Loucy (cell line): ENCODE measurements around the gene ADAMTS6.

Experiments
- H2AFZ ChIP-seq: fragments of 200-600 bp; sonication (generic); 2 replicates; pipeline ENCODE4 v1.6.0; 2016; ENCODE audit warnings: antibody characterized with exemption, mild to moderate bottlenecking, low read length, moderate library complexity
- H3F3A ChIP-seq: fragments of 200-600 bp; 2 replicates; pipeline ENCODE4 v1.6.0; 2016; ENCODE audit warnings: antibody characterized with exemption, low read depth, mild to moderate bottlenecking
- H3K27me3 ChIP-seq: fragments of 200-600 bp; sonication (generic); 2 replicates; pipeline ENCODE4 v1.6.1; 2014; ENCODE audit warnings: low read length, mild to moderate bottlenecking; ENCODE audit not compliant: insufficient read depth, poor library complexity, severe bottlenecking
- H3K36me3 ChIP-seq: fragments of 200-600 bp; sonication (generic); 2 replicates; pipeline ENCODE4 v1.6.1; 2016; ENCODE audit warnings: low read length; ENCODE audit not compliant: insufficient read depth
- H3K4me1 ChIP-seq: fragments of 200-600 bp; sonication (generic); 2 replicates; pipeline ENCODE4 v1.5.1; 2014; ENCODE audit warnings: low read length, mild to moderate bottlenecking; ENCODE audit not compliant: insufficient read depth, poor library complexity, severe bottlenecking
- H3K4me2 ChIP-seq: fragments of 200-600 bp; sonication (generic); 2 replicates; pipeline ENCODE4 v1.6.0; 2014; ENCODE audit warnings: antibody characterized with exemption, low read length, low read depth, mild to moderate bottlenecking; ENCODE audit not compliant: poor library complexity, severe bottlenecking
- H3K4me3 ChIP-seq: fragments of 200-600 bp; sonication (generic); 2 replicates; pipeline ENCODE4 v1.5.1; 2014; ENCODE audit warnings: low read length, mild to moderate bottlenecking, mixed read lengths; ENCODE audit not compliant: poor library complexity, severe bottlenecking
- H3K79me2 ChIP-seq: fragments of 200-600 bp; sonication (generic); 2 replicates; pipeline ENCODE4 v1.6.1; 2014; ENCODE audit warnings: low read length; ENCODE audit not compliant: insufficient read depth
- H3K9ac ChIP-seq: fragments of 200-600 bp; sonication (generic); 2 replicates; pipeline ENCODE4 v1.6.0; 2014; ENCODE audit warnings: mild to moderate bottlenecking, low read depth, low read length, moderate library complexity; ENCODE audit not compliant: poor library complexity, severe bottlenecking
- H3K9me2 ChIP-seq: fragments of 200-600 bp; sonication (generic); replicated peaks from 2 replicates; pipeline ENCODE4 v1.6.1; 2016; ENCODE audit warnings: low read depth, low read length, mixed read lengths
- H3K9me3 ChIP-seq: fragments of 200-600 bp; sonication (generic); 2 replicates; pipeline ENCODE4 v1.6.1; 2014; ENCODE audit warnings: mild to moderate bottlenecking, antibody characterized with exemption, low read length, low read depth; ENCODE audit not compliant: insufficient read depth
- H4K20me1 ChIP-seq: fragments of 200-600 bp; sonication (generic); 2 replicates; pipeline ENCODE4 v1.6.0; 2014; ENCODE audit warnings: antibody characterized with exemption, low read length, mild to moderate bottlenecking; ENCODE audit not compliant: insufficient read depth, poor library complexity, severe bottlenecking
- CTCF ChIP-seq: fragments of 200-600 bp; sonication (generic); conservative IDR thresholded peaks from 2 replicates; pipeline ENCODE4 v1.5.1; 2014; ENCODE audit warnings: mild to moderate bottlenecking, antibody characterized with exemption, low read length
- EZH2phosphoT487 ChIP-seq: fragments of 200-600 bp; IDR thresholded peaks from 2 replicates; pipeline ENCODE4 v1.6.1; 2018; ENCODE audit warnings: antibody characterized with exemption, mild to moderate bottlenecking, moderate library complexity, borderline replicate concordance

The ADAMTS6 gene

GRCh38 chr5:65423623-65424022 is 58.1 kb downstream of the ADAMTS6 start:
- Histone ChIP-seq H3K9me2 (no peaks in the 10 kb centered on the region), H3K36me3 (no peaks in the 10 kb centered on the region), H3K9me3 (no peaks in the 10 kb centered on the region), H3K4me1 (no peaks in the 10 kb centered on the region), H3K4me2 (no peak overlapping the region), H3K4me3 (no peak overlapping the region), H4K20me1 (no peaks in the 10 kb centered on the region), H3K27me3 (no peaks in the 10 kb centered on the region), H3F3A (no peaks in the 10 kb centered on the region), H3K79me2 (no peaks in the 10 kb centered on the region), H3K9ac (no peak overlapping the region), H2AFZ (no peak overlapping the region)
- no peak for TF ChIP-seq CTCF
- no peak for TF ChIP-seq EZH2phosphoT487

GRCh38 chr5:65418661-65419060 is 63.1 kb downstream of the ADAMTS6 start:
- Histone ChIP-seq H3K9me2 (no peaks in the 10 kb centered on the region), H3K4me3 (no peak overlapping the region), H3K36me3 (no peaks in the 10 kb centered on the region), H3F3A (no peaks in the 10 kb centered on the region), H3K9me3 (no peaks in the 10 kb centered on the region), H3K27me3 (no peaks in the 10 kb centered on the region), H4K20me1 (no peaks in the 10 kb centered on the region), H3K79me2 (no peaks in the 10 kb centered on the region), H3K4me2 (no peak overlapping the region), H3K4me1 (no peaks in the 10 kb centered on the region), H2AFZ (no peak overlapping the region), H3K9ac (no peak overlapping the region)
- TF ChIP-seq EZH2phosphoT487 (no peak), CTCF (no peak)

- no peaks in the 10 kb centered on the region for H3F3A ChIP-seq
- H3K79me2 ChIP-seq, result no peaks in the 10 kb centered on the region
- no peaks in the 10 kb centered on the region for H3K27me3 ChIP-seq
- H3K36me3 ChIP-seq, result no peaks in the 10 kb centered on the region
- no peak overlapping the region for H3K4me3 ChIP-seq
- no peaks in the 10 kb centered on the region for H3K9me3 ChIP-seq
- no peaks in the 10 kb centered on the region for H3K9me2 ChIP-seq
- no peaks in the 10 kb centered on the region for H4K20me1 ChIP-seq
- no peak overlapping the region for H3K4me2 ChIP-seq
- TF ChIP-seq EZH2phosphoT487 (no peak), CTCF (no peak)
- no peak overlapping the region for H3K9ac ChIP-seq
- no peaks in the 10 kb centered on the region for H3K4me1 ChIP-seq
- no peak overlapping the region for H2AFZ ChIP-seq
Observed at GRCh38 chr5:65413822-65414221, 67.9 kb downstream of the ADAMTS6 start.
